Lower leg skin (tissue), 3 donors: ENCODE data around the gene CCBE1.

ENCODE experiments used
- POLR2A ChIP-seq, 2 donors: fragments of 450-650 bp; IDR thresholded peaks; one replicate each; pipeline ENCODE4 v1.6.1; 2016 to 2017; ENCODE audit warnings: antibody characterized with exemption in 2 of 2, mild to moderate bottlenecking in 1 of 2, moderate library complexity in 1 of 2
- TF ChIP-seq, protein P1 (sequence below), 3 donors: fragments of 450-650 bp; IDR thresholded peaks; one replicate each; pipeline ENCODE4 v1.5.1; 2016; ENCODE audit warnings: antibody characterized with exemption in 3 of 3, mild to moderate bottlenecking in 3 of 3, moderate library complexity in 2 of 3

DNA sequence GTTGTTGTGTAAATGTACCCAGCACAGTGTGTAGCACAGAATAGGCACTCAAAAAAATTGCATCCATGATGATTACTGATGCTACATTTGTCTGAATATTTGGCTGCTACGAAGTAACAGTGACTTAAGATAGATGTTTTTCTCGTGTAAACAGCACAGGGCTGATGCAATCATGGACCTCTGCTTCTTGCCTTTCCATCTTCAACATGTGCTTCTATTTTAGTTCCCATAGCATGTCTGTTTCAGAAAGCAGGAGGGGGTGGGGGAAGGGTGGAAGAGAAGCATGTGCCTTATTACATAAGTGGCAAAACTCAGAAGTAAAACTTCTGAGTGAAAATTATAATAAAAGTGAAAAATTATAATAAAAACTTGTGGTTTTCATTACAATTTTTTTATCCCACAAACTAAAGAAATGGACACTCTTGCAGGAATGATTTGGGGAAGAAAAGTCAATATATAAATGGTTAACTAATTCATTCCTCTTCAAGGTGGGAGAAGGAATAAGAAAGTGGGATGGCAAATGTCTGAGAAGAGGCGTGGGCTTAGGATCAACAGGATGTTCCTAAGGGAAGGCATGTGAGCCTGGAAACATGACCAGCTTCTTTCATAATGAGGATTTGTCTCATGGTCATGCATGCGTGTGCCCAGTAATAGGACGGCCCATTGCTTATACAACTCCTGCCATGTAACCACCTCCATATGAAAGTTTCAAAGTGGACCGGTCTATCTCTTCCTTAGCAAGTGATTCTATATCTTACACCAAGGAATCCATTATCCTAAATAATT is 27.2 kb downstream of the CCBE1 start:
- TF ChIP-seq, protein P1, sequence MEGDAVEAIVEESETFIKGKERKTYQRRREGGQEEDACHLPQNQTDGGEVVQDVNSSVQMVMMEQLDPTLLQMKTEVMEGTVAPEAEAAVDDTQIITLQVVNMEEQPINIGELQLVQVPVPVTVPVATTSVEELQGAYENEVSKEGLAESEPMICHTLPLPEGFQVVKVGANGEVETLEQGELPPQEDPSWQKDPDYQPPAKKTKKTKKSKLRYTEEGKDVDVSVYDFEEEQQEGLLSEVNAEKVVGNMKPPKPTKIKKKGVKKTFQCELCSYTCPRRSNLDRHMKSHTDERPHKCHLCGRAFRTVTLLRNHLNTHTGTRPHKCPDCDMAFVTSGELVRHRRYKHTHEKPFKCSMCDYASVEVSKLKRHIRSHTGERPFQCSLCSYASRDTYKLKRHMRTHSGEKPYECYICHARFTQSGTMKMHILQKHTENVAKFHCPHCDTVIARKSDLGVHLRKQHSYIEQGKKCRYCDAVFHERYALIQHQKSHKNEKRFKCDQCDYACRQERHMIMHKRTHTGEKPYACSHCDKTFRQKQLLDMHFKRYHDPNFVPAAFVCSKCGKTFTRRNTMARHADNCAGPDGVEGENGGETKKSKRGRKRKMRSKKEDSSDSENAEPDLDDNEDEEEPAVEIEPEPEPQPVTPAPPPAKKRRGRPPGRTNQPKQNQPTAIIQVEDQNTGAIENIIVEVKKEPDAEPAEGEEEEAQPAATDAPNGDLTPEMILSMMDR (IDR thresholded peaks at IDR 0.05) = no peak
- TF ChIP-seq POLR2A (IDR thresholded peaks at IDR 0.05) = no peak
